Kidney epithelial cell (primary cell): Measurements from ENCODE around the gene PPP2CA. TPM values are rescaled to one million over a fixed set of nuclear protein-coding genes. Genes with fewer than 3 reads are reported as not detected.
"Not testable (repeated sequence)": the region's sequence is repeated elsewhere in the genome, so short reads cannot be mapped to it uniquely, and the experiment has no call there.

ENCODE experiments used
- DNase-seq: peaks from one replicate; pipeline ENCODE4 v3.0.0-alpha.2; 2010; ENCODE audit warnings: low read depth
- H3K27me3 ChIP-seq: 2 replicates; pipeline ENCODE4 v1.6.0; 2011; ENCODE audit warnings: low read length; ENCODE audit not compliant: control insufficient read depth, insufficient read depth
- H3K36me3 ChIP-seq: 2 replicates; pipeline ENCODE4 v1.5.1; 2011; ENCODE audit warnings: low read length; ENCODE audit not compliant: control insufficient read depth, insufficient read depth
- H3K4me3 ChIP-seq: 2 replicates; pipeline ENCODE4 v1.5.1; 2011; ENCODE audit warnings: low read depth, mild to moderate bottlenecking, control low read depth, low read length
- total RNA-seq: library from RNA; depleted of rRNA; stranded (reverse); fragments of >200 nt; gene quantifications from 2 replicates; pipeline ENCODE4 v1.2.3, GENCODE V29; 2015
- TF ChIP-seq, protein P1 (sequence below): IDR thresholded peaks from 2 replicates; pipeline ENCODE4 v1.5.1; 2011; ENCODE audit warnings: mild to moderate bottlenecking, moderate library complexity, low read length, control low read depth, inconsistent platforms; ENCODE audit not compliant: insufficient read depth, poor library complexity, severe bottlenecking

The PPP2CA gene
- total RNA-seq, 1 donor from 2014 or later: 249 TPM

DNA sequence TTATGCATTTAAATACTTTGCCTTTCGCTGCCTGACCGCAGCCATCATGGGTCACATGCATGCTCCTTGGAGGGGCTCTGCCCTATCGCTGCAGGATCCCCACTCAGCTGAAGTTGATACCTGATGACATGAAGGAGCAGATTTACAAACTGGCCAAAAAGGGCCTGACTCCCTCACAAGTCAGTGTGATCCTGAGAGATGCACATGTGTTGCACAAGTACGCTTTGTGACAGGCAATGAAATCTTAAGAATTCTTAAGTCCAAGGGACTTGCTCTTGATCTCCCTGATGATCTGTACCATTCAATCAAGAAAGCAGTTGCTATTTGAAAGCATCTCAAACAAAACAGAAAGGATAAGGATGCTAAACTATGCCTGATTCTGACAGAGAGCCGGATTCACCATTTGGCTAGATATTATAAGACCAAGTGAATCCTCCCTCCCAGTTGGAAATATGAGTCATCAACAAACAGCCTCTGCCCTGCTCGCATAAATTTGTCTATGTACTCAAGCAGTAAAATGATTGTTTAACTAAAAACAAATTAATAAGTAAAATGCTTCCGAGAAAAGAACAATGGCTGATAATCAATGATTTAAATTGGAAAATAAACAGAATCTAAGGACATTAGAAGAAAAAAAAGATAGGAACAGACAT lies 41.6 kb upstream of the PPP2CA start:
- Histone ChIP-seq H3K4me3 (no peak overlapping the region), H3K27me3 (no peaks in the 10 kb centered on the region), H3K36me3 (no peaks in the 10 kb centered on the region)
- DNase-seq: no peak
- TF ChIP-seq, protein P1, sequence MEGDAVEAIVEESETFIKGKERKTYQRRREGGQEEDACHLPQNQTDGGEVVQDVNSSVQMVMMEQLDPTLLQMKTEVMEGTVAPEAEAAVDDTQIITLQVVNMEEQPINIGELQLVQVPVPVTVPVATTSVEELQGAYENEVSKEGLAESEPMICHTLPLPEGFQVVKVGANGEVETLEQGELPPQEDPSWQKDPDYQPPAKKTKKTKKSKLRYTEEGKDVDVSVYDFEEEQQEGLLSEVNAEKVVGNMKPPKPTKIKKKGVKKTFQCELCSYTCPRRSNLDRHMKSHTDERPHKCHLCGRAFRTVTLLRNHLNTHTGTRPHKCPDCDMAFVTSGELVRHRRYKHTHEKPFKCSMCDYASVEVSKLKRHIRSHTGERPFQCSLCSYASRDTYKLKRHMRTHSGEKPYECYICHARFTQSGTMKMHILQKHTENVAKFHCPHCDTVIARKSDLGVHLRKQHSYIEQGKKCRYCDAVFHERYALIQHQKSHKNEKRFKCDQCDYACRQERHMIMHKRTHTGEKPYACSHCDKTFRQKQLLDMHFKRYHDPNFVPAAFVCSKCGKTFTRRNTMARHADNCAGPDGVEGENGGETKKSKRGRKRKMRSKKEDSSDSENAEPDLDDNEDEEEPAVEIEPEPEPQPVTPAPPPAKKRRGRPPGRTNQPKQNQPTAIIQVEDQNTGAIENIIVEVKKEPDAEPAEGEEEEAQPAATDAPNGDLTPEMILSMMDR: no peak

DNA sequence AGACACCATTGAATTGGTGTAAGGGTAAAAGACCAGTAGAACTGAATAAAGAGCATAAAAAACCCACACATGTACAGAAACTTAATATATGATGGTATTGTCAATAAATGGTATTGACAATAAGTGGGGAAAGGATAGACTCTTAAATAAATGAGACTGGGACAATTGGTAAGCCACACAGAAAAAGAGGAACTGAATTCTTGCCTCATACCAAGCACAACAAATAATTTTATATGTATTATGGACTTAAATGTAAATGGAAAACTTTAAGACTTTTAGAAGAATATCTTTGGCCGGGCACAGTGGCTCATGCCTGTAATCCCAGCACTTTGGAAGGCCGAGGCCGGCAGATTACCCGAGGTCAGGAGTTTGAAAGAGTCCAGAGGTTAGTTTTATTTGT lies 37.9 kb upstream of the PPP2CA start:
- no peak overlapping the region for H3K4me3 ChIP-seq
- TF ChIP-seq, protein P1: no peak
- no peaks in the 10 kb centered on the region for H3K27me3 ChIP-seq
- DNase-seq: no peak
- no peaks in the 10 kb centered on the region for H3K36me3 ChIP-seq

DNA sequence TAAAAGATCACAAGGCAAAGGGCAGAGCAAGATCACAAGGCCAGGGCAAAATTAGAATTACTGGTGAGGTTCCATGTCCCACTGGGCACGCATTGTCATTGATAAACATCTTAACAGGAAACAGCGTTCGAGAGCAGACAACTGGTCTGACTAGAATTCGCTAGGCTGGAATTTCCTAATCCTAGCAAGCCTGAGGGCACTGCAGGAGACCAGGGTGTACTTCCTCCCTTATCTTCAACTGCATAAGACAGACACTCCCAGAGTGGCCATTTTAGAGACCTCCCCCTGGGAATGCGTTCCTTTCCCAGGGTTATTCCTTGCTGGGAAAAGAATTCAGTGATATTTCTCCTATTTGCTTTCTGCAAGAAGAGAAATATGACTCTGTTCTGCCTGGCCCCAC lies 36.8 kb upstream of the PPP2CA start:
- H3K4me3 ChIP-seq, H3K36me3 ChIP-seq, H3K27me3 ChIP-seq, DNase-seq: not testable (repeated sequence)

DNA sequence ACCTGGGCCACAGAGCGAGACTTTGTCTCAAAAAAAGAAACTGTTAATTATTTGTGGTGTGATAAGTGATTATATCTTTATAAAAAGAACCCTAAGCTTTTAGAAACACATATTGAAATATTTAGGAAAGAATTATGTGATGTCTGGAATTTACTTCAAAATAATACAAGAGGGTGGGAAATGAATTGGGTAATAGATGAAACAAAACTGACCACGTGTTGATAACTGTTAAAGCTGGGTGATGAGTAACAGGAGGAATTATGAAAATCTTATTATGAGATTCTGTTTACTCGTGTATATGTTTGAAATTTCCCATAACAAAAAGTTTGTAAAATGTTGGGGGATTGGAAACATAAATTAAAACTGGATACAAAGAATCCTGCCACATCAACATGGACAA lies 33.0 kb upstream of the PPP2CA start:
- no peaks in the 10 kb centered on the region for H3K27me3 ChIP-seq
- H3K4me3 ChIP-seq: no peak overlapping the region
- TF ChIP-seq, protein P1: no peak
- DNase-seq: no peak
- H3K36me3 ChIP-seq: no peaks in the 10 kb centered on the region

DNA sequence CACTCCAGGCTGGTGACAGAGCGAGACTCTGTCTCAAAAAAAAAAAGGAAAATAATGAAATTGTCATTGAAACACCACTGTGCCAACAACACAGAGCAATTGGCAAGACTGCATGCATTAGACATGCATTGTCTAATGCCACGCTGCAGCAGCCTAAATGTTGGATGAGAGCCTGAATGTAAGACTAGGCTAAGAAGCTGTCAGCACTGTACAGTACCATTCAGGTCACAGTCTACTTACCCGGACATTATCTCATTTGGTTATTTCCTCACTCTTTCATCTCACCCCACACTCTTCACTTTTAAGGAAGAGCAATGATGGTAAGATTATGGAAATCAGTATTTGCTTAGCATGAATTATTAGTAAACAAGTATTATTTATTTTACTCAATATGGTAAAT lies 31.3 kb upstream of the PPP2CA start:
- no peak overlapping the region for H3K4me3 ChIP-seq
- no peaks in the 10 kb centered on the region for H3K27me3 ChIP-seq
- TF ChIP-seq, protein P1: no peak
- no peak for DNase-seq
- no peaks in the 10 kb centered on the region for H3K36me3 ChIP-seq

DNA sequence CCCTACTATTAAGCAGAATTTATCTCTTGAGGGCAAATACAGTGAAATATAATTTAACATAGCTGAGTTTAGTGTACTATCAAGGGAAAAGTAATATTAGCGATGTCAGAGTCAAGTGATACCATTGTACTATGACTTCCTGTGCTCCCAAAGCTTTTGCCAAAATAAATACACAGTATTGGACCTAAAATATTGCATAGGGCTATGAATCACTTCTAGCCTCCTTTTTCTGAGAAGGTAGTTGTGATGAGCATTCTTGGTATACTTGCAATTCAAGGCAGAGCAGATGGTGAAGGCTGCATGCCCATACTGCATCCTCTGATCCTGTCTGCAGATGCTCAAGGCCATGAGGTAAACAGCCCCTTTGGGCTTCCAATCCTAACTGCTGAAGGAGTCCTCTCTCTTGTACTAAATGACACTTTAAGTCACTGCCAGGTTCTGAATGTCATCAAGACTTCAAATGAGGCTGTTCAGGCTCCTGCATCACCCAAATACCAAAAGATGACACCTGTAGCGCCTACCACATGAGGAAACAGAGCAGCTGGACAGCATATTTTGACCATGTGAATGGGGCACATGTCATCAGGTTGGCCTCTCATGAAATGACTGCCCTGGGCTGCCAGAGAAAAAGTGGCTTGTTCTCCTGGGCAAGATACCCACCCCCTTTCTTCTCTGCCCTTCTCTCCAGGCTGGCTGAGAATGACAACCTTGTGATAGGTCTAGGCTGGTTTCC lies 29.7 kb upstream of the PPP2CA start:
- no peak overlapping the region for H3K4me3 ChIP-seq
- no peaks in the 10 kb centered on the region for H3K27me3 ChIP-seq
- TF ChIP-seq, protein P1: no peak
- no peaks in the 10 kb centered on the region for H3K36me3 ChIP-seq
- DNase-seq: no peak

DNA sequence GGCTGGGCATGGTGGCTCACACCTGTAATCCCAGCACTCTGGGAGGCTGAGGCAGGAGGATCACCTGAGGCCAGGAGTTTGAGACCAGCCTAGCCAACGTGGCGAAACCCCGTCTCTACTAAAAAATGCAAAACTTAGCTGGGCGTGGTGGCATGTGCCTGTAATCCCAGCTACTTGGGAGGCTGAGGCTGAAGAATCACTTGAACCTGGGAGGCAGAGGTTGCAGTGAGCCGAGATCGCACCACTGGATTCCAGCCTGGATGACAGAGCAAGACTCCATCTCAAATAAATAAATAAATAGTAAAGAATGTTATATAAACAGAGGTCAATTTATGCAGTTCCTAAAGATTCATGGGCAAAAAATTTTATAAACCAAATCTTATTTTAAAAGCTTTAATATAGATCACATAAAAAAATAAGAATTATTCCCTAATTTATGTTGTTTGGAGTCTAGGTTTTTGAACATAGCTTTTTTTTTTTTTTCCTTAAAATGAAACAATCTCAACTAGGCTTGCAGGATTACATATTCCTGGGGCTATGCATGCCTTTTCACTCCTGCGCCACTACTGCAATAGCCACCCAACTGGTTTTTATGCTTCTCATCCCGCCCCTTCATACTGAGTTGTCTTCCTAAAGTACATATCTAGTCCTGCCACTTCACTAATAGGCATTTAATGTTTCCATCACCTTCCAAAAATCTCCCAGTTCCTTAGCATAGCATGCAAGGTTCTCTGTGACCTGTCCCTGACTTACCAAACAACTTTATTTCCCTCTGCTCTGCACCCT lies 27.7 kb upstream of the PPP2CA start:
- not testable (repeated sequence) for DNase-seq, H3K27me3 ChIP-seq, H3K4me3 ChIP-seq, H3K36me3 ChIP-seq
